GM21515 (cell line): Measurements from ENCODE around the gene C6orf52.
A peak's percentile ranks its signal among the peaks of the same experiment; 100 is the strongest.

ENCODE experiments used
- ATAC-seq: cut with Tn5 transposase; IDR thresholded peaks from one replicate; pipeline ENCODE4 v1.9.1; 2021; ENCODE audit not compliant: unreplicated experiment

C6orf52 gene

DNA sequence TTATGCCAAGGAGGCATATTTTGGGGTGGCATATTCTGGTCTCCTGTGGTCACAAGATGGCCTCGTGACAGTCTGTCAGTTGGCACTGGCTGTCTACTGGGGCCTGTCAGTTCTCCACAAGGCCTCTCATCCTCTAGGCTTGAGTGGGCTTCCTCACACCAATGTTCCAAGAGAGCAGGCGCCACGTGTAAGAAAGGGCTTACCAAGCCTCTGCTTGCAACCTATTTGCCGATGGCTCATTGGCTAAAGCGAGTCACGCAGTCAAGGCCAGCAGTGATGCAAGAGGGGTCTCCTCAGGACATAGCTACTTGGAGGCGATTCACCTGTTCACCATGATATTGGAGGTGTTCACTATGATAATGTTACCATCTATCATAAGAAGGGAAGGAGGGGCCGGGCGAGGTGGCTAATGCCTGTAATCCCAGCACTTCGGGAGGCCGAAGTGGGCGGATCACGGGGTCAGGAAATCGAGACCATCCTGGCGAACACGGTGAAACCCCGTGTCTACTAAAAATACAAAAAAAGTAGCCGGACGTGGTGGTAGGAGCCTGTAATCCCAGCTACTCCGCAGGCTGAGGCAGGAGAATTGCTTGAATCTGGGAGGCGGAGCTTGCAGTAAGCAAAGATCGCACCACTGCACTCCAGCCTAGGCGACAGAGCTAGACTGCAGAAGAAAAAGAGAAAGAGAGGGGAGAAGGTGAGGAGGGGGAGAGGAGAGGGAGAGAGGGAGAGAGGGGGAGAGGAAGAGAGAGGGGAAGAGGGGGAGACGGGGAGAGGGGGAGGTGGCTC lies 35.3 kb downstream of the C6orf52 start:
- ATAC-seq = no peak

DNA sequence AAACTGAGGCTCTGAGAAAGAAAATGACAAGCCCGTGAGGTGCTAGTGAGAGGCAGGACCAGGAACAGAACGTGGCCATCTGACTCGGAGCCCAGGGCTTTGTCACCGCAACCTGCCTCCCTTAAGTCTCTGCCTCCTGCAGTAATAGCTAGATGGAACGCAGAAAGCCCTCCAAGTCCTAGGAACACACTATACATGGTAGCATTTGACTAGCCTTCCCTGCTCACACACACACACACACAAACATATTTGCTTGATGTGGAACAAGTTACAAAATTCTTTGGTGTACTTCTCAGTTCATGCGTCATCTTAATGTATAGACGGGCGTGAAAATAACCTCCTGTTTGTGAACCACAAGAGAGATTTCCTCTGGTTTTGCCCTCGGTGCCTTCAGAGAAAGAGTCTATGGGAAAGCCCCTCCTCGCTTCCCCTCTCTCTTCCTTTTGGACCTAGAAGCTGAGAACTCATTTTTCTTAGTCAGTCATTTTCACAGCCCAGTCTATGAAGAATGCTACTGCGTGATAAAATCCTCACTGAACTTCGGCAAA lies 38.8 kb downstream of the C6orf52 start:
- no peak for ATAC-seq

DNA sequence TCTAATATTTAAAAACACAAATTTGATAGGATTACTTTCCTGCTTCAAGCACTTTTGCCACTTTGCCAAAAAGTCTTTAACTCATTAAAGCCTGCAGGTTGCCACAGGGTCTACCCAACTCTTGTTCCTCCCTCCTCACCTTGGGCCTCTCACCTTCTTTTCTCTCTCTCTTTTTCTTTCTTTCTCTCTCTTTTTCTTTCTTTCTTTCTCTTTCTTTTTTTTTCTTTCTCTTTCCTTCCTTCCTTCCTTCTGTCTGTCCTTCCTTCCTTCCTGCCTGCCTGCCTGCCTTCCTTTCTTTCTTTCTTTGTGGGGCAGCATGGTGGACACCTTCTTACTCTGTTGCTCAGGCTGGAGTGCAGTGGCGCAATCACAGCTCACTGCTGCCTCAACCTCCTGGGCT lies 50.2 kb downstream of the C6orf52 start:
- ATAC-seq = no peak

DNA sequence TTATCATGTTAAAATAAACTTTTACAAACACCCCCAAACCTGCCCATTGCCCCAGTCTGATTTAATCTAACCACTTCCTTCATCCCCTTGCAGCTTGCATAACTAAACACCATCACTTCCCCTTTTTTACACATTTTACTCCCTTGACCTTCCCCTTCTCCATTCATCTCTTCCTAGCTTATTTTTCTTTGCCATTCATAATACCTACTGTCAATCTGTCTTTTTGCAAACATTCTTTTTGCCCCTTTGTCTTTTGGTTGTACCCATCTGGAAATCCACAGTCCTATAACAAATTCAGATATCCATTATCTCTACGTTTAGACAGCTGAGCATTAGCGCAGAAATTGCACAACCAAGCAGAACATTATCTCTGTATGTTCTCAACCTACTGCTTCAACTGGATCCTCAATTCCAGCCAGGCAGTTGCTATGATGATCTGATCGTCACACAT lies 51.2 kb downstream of the C6orf52 start:
- peak; percentile 69 for ATAC-seq

- no peak for ATAC-seq
These were observed 52.9 kb downstream of the C6orf52 start for GRCh38 chr6:10641528-10641927.

DNA sequence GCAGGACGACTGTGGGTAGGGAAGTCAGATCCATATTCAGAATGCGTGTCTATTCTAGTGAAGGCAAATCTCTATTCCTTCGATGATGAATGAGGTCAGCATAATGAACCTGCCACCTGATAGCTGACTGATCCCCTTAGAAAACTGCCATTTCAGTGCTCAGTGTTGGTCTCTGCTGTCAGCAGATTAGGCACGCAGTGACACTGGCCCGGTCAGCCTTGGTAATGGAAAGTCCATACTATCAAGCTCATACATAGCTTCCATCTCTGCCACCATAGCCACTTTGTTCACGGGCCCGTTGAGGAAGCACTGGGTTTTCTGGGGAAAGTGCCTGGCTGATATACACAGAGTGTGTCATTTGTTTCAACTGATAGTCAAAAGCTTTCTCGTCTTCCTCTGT lies 54.0 kb downstream of the C6orf52 start:
- no peak for ATAC-seq

GRCh38 chr6:10633216-10633615 lies 61.2 kb downstream of the C6orf52 start:
- peak; percentile 89 for ATAC-seq

- no peak for ATAC-seq
These were observed 64.2 kb downstream of the C6orf52 start for GRCh38 chr6:10630178-10630577.

DNA sequence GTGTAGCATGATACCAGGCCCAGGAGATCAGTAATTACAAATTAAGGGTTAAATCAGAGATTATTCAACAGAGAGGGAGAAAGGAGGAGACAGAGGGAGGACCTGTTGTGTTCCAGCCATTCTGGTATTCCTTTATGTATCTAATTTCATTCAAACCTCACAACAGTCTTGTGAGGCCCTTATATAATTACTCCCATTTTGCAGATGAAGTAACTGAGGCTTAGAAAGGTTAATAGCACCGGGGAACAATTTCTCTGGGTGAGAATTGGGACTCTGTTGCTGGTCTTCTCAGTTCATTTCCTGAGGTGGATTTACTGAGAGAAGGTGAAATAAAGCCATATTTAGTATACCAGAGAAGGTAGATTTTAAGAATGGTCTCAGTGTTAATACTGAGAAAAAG lies 66.6 kb downstream of the C6orf52 start:
- no peak for ATAC-seq

DNA sequence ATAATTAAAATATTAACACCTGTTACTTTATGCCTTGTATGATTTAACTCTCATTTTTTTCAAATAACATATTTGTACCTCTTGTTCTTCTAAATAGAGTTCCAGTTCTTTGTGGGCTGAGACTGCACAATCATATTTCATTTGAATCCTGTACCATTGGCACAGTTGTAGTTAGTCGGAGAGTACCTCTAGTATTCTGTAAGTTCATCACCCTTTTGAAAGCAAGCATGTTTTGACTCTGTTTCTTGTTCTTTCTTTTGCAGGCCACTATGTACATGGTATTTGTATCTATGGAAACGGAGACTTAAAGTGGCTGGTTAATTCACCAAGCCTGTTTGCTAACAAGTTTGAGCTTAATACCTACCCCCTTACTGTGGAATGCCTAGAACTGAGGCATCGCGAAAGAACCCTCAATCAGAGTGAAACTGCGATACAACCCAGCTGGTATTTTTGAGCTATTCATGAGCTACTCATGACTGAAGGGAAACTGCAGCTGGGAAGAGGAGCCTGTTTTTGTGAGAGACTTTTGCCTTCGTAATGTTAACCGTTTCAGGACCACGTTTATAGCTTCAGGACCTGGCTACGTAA lies 68.2 kb downstream of the C6orf52 start:
- peak; percentile 75 for ATAC-seq

- ATAC-seq = no peak
These were observed 69.6 kb downstream of the C6orf52 start for GRCh38 chr6:10624836-10625235.

DNA sequence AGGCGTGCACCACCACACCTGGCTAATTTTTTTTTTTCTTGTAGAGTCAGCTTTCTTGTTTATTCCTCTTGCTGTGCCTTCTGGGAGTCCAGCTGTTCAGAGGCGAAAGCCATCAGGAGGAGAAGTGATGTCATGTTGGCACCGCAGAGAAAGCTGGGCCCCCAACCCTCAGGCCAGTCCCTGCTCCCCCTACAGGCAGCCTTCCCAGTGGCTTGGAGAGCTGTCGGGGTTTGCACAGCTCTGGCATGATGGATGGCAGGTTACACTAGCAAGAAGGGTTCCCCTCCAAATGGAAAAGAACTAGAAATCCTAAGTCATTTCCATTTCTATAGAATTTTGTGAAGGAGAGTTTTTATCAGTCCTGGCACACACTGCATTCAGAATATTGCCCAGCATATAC lies 72.6 kb downstream of the C6orf52 start:
- ATAC-seq = no peak
